HG03442 (cell line): ENCODE measurements around the gene CHI3L2.

Experiments
- ATAC-seq: cut with Tn5 transposase; IDR thresholded peaks from one replicate; pipeline ENCODE4 v1.9.1; 2021; ENCODE audit warnings: mild to moderate bottlenecking, moderate library complexity; ENCODE audit not compliant: unreplicated experiment

CHI3L2 gene

DNA sequence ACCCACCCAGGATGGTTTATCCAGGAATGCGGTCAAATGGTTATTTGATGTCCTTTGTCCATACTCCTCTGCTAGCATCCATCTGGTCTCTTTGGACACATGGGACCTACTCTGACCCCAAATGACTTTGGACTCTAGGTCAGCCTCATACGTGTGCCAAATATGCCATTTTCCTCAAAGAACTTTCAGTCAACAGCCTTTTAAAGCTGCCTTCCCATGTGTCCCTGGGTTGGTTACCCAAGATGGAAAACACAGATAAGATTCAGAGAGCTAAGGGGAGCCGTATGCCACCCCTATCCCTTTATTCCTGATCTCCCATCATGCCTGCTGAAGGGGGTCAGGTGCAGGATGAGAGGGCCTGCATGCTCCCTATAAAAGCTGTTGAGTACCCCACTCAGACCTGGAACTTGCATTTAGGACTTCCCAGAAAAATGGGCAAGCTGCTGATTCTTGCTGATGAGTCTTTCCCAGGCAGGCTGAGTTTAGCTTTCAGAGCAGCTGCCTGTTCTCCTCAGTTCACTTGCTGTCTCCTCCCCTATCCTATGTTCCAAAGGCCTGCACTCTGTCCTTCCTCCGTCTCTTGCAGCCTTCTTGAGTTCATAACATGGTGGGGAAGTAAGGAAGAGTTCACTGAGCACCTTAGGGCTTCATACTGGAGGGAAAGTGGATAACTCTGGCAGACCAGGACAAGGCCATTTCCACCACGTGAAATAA is 19.8 kb downstream of the CHI3L2 start:
- no peak for ATAC-seq

DNA sequence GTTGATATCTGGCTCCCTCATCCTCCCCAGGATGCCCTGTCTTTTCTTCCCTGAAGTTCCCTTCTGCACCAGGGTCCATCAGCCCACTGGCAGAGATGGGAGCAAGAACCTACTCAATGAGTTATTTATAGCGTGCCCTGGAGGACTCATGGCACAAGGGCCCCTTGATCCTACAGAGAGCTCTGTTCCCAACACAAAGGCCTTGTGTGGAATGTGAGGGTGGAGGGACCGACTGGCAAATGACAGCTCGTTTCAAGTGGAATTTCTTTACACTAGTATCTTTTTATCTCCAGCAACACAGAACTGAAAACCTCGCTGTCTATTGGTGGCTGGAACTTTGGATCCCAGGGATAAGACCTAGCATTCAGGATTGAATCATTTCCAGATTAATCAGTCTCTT is 22.4 kb downstream of the CHI3L2 start:
- ATAC-seq = no peak

DNA sequence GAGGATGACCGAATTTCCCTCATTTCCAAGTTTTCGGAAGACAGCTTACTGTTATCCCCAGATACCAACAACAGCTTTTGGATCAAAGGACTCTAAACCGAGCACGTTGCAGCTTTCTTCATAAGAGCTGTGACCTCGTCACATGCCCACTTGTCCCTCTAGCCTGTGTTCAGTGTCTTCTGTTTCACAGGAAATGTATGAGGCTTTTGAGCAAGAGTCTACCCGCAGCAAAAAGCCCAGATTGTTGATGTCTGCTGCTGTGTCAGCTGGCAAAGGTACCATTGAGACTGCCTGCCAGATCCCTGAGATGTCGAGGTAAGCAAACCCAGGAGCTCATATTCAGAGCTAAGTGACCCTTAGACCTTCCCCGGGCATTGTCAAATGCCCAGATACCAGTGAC is 24.1 kb downstream of the CHI3L2 start:
- ATAC-seq = no peak

DNA sequence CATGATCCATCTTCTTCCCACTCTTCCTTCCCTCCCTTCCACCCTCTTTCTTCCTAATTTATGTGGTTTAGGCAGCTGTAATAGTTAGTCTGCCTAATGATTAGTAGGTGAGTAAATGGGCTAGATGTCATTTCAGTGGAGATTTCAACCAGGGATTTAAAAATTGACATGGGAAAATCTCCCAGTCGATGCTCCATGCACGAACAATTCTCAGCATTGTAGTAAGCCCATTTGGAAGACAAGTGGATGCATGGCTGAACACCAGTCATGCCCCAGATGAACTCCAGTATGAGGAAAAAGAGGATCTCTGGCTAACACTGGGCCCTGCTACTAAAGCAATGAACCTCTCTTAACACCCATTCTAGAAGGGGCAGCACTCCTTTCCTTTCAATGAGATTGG is 25.3 kb downstream of the CHI3L2 start:
- no peak for ATAC-seq

DNA sequence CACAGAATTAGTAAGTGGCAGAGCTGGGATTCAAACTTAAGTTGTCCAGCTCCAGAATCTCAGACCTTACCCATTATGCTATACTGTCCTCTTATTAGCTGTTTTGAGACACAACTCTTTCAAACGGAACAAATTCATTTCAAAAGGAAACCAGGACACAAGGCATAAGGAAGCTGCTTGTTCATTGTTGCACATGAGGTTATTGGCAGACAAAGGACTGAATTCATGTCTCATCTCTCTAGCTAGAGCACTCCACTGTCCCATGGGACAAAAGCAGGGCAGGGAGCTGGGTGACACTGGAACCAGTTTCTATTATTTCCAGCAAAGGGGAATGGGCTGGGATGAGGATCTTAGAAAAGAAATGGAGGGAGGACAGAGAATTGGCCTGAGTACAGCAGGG is 26.4 kb downstream of the CHI3L2 start:
- no peak for ATAC-seq

DNA sequence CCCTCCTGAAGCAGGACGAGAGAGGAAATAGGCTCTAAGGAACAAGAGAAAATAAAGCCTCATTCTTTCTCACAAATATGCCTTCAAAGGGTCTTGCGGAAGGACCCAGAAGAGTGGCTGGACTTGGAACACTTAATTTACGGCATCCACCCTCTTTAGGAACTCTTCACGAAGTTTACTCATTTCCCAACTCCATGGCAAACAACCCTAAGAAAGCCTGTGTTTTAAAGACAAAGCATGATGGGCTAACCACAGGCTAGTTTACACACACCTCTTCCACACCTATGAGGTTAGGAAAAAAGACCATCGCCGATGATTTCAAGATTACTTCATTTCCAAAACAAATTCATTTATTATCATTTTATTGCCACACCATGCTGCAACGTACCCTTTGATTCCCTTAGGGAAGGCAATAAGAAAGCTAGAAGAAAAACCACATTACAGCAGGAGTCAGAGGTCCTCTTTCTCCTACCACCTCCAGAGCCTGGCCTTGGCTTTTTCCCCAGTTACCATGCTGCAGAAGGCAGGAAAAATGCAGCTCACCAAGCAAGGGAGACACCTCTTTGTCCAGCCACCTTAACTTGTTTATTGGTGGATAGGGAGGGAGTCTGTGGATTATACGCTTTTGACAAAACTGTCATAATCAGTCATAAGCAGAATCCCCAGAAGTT is 29.6 kb downstream of the CHI3L2 start:
- ATAC-seq = no peak

DNA sequence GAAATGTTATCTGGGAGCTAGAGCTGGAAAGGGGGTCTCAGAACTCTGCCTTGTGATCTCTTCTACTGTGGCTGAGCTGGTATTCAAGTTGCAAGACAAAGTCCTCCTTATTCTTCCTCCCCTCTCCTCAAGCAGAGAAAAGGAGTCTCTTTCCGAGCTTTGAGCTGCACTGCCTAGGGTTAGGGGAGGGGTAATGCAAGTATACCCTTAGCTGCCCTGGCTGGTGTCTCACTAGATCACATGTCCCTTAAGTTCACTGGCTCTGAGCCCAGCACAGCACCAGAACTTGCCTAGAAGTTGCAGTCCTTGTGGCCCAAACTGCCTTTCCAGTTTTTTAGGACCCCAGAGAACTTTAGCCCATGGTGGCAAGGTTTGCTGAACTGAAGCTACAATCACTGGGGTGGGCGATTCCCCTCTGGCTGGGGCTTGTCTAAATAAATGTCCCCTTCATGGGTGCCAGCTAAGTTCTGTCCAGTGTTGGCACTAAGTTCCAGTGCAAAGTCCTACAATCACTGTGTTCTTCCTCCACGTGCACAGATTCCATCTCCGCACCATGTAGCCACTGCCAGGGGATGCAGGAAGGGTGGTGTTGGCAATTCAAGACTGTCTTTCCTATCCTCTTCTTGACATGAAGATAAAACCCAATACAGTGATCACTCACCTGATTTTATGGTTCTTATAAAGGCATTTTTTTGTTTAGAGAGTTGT is 40.4 kb downstream of the CHI3L2 start:
- ATAC-seq = no peak

DNA sequence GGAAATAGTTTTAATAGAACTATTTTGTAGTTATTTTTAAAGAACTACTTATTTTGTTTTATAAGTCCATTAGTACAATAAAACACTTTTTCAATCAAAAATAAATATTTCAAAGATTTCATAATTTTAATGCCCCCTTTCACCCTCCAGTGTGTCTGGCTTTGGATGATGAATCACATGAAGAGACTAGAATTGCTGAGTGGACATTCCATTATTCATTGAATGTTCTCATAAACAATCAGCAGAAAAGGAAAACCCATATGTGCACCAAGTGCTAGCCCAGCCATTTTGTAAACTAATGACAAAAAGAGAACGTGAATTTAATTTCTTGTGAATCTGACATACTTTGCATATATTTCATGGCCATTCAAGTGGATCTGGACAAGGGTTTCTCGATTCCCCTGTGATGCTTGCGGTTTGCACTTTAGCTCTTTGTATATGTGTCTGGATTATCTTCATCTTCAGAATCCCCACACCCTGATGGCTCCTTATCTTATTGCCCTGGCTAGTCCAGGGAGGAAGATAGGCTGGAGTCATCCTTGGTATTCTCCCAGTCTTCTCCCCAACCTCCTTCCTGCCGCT is 42.4 kb downstream of the CHI3L2 start:
- no peak for ATAC-seq

DNA sequence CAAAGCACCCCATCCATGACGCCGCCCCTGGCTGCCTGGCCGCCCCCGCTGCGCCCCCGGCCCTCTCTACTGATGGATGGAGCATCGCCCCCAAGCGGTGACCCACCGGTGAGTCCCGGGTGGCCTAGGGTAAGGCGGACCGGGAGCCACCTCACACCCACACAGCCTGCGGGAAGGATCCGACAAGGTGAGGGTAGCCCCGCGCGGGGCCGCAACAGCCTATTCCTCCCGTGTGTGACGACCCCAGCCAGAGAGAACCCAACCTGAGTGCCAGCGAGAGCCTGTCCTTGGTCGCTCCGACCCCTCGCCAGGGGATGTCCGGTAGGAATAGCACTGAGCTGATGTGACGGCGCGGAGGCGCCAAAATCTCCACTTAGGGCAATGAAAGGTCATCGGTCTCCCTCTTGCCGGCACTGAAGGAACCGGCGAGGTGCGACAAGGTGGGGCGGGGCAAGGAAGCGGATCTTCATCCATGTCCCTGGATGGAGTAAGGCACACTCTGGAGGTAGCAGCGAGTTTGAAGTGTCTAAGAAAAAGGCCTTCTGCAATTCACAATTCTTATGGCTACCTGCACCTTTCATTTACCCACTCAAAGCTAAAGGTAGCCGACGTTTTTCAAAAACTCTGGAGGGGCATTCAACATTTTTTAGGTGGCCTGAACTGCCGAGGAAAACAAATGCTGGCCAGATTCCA is 43.4 kb downstream of the CHI3L2 start:
- ATAC-seq = no peak

DNA sequence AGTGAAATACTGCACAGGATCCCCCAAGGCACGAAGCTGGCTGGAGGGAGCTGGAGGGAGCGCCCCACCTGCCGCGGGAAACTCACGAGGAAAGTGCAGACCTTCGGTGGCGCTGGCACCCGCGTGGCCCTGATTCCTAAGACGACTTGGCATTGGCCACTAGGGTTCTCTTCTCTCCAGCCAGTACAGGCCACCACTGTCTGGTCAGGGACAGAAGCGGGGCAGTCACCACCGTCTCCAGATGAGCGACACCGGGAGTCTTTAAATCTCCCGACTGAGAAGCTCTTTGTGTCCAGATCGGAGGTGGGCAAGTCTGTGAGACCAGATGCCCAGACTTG is 43.9 kb downstream of the CHI3L2 start:
- ATAC-seq = no peak

DNA sequence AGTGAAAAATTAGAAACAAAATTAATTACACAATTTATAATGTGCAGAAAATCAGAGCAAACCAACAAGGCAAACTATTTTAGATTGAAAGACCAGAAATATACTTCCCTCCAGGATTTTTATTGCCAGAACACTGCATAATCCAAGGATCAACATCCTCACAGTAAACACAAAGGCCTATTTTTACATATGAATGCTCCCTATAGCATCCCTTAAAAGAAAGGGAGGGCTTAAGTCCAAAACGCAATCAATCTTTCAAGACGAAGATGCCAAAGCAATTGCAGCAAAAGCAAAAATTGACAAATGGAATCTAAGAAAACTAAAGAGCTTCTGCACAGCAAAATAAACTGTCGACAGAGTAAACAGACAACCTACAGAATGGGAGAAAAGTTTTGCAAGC is 44.6 kb downstream of the CHI3L2 start:
- no peak for ATAC-seq

DNA sequence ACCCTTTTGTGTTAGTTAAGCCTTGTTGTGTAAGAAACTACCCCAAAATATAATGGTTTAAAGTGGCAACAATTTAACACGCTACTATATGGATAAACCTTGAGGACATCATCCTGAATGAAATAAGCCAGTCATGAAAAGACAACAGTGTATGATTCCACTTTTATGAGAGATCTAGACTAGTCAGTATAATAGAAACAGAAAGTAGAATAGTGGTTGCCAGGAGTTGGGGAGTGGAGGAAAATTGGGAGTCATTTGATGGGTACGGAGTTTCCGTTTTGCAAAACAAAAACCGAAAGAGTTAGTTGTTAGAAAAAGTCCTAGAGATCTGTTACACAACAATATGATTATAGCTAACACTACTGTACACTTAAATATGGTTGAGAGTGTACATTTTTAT is 47.1 kb downstream of the CHI3L2 start:
- ATAC-seq = peak; percentile 27

DNA sequence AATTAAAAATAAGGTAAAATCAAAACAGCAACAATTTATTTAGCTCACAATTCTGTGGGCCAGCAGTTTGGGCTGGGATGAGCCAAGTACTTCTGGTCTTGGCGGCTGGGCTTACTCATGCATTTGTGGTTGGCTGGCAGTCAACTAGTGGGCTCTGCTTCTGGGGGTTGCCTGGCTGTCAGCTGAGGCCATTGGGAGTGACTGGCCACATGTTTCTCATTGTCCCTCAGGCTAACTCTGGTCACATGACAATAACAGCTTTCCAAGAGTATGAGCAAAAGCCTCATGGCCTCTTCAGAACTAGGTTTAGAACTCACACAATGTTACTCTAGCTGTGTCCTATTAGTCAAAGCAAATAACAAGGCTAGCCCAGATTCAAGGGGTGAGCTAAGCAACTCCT is 47.6 kb downstream of the CHI3L2 start:
- peak; percentile 47 for ATAC-seq

DNA sequence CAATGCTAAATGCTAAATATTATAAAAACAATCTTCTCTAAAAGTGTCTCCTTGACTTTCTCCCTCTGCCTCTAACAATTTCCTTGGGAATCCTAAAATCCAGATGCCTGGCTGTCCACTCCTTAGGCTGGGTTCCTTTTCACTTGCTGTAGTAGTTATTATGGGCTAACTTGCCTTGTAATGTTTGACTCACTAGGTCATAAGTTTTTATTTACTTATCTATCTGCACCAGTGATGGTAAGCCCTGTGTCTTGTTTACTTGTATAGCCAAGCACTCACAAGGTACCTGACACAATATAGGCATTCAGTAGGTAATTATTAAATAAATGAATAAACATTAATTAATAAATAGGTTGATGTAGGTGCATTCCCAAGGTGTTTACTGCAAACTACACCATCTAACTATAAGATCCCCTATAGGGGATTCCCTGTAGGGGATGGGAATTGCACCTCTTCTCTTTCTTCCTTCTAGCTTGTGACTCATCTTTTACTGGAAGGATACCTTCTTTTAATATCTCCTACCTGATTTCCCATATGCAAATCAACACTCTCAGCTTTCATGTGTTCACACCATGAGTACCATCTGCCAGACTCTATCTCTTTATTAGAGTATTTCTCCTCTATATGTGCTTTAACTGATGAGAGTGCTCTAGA is 48.4 kb downstream of the CHI3L2 start:
- no peak for ATAC-seq

DNA sequence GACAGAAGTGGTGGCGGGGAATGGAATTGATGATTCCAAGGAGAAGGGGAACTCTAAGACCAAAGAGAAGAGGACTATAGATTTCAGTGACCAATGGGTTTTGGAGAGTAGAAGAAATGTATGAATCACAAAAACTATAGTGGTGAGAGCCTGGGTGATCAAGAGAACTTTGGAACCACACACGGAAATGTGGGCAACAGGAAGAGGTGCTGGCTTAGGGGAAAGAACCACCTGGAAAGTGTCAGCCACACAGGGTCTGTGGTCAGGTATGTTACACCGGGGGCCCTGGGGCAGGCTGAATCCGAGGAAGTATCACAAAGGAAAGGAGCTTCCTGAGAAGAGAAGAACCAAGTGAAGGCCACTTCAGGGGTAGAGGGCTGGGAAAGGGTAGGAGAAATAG is 51.6 kb downstream of the CHI3L2 start:
- ATAC-seq = no peak

DNA sequence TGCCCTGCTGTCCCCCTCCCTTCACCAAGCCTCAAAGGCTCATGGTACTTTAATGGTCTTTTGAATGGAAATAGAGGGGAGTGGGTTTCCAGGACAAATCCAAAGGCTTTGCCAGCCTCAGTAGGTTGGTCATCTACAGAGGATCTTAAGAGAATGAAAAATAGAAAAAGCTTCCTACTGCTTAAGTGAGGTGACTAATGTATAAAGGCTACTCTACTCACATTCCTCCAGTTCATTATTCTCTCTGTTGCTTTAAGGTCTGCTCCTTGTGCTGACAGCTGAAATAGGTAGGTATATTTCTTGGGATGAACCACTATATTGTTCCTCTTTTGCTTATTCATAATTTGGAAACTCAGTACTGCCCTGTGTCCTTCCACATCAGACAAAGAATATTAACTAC is 52.8 kb downstream of the CHI3L2 start:
- ATAC-seq = no peak

DNA sequence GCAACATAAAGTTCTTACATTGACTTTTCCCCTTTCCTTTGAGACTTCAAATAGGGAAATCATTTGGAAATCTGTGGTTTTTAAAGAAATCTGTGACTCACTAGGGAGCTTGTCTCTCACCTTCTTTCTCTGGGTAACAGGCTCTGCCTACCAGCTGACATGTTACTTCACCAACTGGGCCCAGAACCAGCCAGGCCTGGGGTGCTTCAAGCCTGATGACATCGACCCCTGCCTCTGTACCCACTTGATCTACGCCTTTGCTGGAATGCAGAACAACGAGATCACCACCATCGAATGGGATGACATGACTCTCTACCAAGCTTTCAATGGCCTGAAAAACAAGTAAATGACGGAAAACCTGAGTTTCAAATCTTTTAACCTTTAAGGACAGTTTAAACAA is 53.9 kb downstream of the CHI3L2 start:
- no peak for ATAC-seq

DNA sequence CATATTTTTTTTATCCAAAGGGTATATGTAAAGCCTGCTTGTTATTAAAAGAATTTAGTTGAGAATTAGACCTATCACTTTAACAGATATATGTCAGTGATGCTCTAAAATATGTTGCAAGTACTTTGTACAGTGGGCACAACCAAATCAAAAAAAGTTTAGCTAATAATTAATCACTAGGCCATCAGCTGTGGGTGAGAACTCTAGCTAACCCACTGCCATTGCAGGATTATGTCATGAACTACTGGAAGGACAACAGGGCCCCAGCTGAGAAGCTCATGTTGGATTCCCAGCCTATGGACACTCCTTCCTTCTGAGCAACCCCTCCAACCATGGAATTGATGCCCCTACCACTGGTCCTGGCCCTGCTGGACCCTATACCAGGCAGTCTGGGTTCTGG is 56.3 kb downstream of the CHI3L2 start:
- no peak for ATAC-seq

DNA sequence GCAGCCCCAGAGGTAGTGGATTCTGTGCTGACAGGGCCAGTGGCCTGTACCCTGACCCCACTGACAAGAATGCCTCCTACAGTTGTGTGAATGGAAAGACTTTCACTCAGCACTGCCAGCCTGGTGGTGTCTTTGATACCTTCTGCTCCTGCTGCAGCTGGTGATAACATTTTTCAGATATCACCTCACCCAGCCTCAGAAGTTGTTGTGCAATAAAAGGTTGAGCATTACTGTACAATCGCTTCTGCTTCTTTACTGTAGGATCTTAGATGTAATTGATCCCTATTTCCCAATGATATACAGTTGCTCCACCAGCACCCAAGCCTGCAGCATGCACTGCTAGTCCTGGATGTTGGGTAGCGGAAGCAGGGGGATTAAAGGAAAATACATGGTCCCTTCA is 58.4 kb downstream of the CHI3L2 start:
- ATAC-seq = no peak

DNA sequence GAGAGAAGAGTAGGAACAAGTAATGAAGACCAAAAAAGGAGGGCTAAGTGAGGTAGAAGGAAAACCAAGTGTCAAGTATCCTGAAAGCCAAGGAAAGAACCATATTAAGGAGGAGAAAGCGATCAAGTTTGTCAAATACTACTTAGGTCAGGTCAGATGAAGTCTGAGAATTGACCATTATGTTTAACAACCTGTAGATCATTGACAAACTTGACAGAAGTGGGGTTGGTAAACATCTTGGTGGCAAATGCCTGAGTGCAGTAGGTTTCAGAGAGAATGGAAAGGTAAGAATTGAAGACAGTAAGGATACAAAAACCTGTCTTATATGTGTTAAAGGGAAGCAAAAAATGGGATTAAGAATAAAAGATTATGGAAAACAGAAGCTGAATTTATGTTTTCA is 59.4 kb downstream of the CHI3L2 start:
- ATAC-seq = no peak

DNA sequence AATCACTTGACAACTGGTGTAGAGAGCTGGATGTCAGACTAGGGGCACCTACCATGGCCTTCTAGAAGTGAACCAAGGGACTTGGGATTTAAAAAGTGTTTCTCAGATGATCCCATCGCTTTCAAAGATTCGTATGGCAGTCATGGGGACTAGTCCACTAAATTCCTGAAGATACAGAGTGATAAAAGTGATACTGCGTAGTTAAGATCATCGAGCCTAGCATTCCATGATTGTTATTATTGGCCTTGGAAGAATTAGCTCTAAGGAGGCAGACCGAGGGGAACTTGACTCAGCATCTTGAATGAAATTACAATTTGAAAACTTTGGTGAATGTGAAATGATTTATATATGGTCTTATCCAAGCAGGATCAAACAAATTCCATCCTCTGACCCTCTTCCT is 61.9 kb downstream of the CHI3L2 start:
- no peak for ATAC-seq
